ENCODE measurements around the gene CHIA. TPM values are rescaled to one million over a fixed set of nuclear protein-coding genes. Genes with fewer than 3 reads are reported as not detected.

Gene CHIA
- total and polyA plus RNA-seq, 5 donors from 2014 or later, result not detected

- Histone ChIP-seq H3K9me3 (ENCODE audit: control insufficient read depth in 2 of 2, low read length in 2 of 2) (no peaks in the 10 kb centered on the region), H3K36me3 (ENCODE audit: control insufficient read depth, insufficient read depth, low read length) (no peaks in the 10 kb centered on the region), H3K4me3 (ENCODE audit: low read depth, low read length) (no peak overlapping the region), H3K27me3 (ENCODE audit: control insufficient read depth, insufficient read depth, low read length) (peaks cover 36% of the 10 kb centered on the region), H3K27ac (ENCODE audit: insufficient read depth, low read length, poor library complexity, severe bottlenecking) (no peak overlapping the region), H3K4me1 (ENCODE audit: control insufficient read depth, insufficient read depth, low read length, poor library complexity, severe bottlenecking) (no peaks in the 10 kb centered on the region)
- ATAC-seq (ENCODE audit: low read depth in 2 of 2), result no peak
- peaks cover 70% of the 10 kb centered on the region for H3K27me3 Mint-ChIP-seq
- no peaks in the 10 kb centered on the region for H3K4me1 Mint-ChIP-seq
- H3K27ac Mint-ChIP-seq, result no peak overlapping the region
- no peak for DNase-seq
- no peak overlapping the region for H3K4me3 Mint-ChIP-seq
- peaks cover 0 to 5% (median 0%) of the 10 kb centered on the region in 7 donors for H3K9me3 Mint-ChIP-seq
- no peaks in the 10 kb centered on the region for H3K36me3 Mint-ChIP-seq
Measured at GRCh38 chr1:111369177-111369576, 78.5 kb downstream of the CHIA start.

- Histone ChIP-seq H3K36me3 (ENCODE audit: control insufficient read depth, insufficient read depth, low read length) (no peaks in the 10 kb centered on the region), H3K4me1 (ENCODE audit: control insufficient read depth, insufficient read depth, low read length, poor library complexity, severe bottlenecking) (no peaks in the 10 kb centered on the region), H3K27ac (ENCODE audit: insufficient read depth, low read length, poor library complexity, severe bottlenecking) (no peak overlapping the region), H3K9me3 (ENCODE audit: control insufficient read depth in 2 of 2, low read length in 2 of 2) (no peaks in the 10 kb centered on the region), H3K27me3 (ENCODE audit: control insufficient read depth, insufficient read depth, low read length) (peaks cover 36% of the 10 kb centered on the region), H3K4me3 (ENCODE audit: low read depth, low read length) (no peak overlapping the region)
- DNase-seq (no peak), ATAC-seq (ENCODE audit: low read depth in 2 of 2) (no peak)
- Mint-ChIP-seq H3K4me3 (no peak overlapping the region), H3K4me1 (no peaks in the 10 kb centered on the region), H3K27ac (no peak overlapping the region), H3K27me3 (peaks cover 70% of the 10 kb centered on the region), H3K9me3 (peaks cover 0 to 5% (median 0%) of the 10 kb centered on the region in 7 donors), H3K36me3 (no peaks in the 10 kb centered on the region)
Measured at GRCh38 chr1:111369645-111370044, 79.0 kb downstream of the CHIA start.

Other genes starting within 250 kb of the CHIA start
- 37.2 TPM for gene DRAM2, start 150.8 kb upstream of the CHIA start, total RNA-seq
- gene DRAM2, start 150.8 kb upstream of the CHIA start, polyA plus RNA-seq, result 100 to 1,000 TPM in 1 of 4 donors, 10 to 100 TPM in 3; 86.7 to 112 (median 95.9) TPM
- gene CEPT1, start 150.6 kb upstream of the CHIA start, total RNA-seq, result 22.6 TPM
- 10 to 100 TPM; 19.9 to 37.5 (median 27.7) TPM for gene CEPT1, start 150.6 kb upstream of the CHIA start, polyA plus RNA-seq
- gene DENND2D, start 90.2 kb upstream of the CHIA start, total RNA-seq, result 83.8 TPM
- gene DENND2D, start 90.2 kb upstream of the CHIA start, polyA plus RNA-seq, result 100 to 1,000 TPM in 3 of 4 donors, 10 to 100 TPM in 1; 85.6 to 196 (median 119) TPM
- gene CHI3L2, start 63.1 kb upstream of the CHIA start, total RNA-seq, result 5.0 TPM
- 10 to 100 TPM in 2 of 4 donors, 1 to 10 TPM in 2; 7.6 to 15.8 (median 12.5) TPM for gene CHI3L2, start 63.1 kb upstream of the CHIA start, polyA plus RNA-seq
- 6.7 TPM for gene OVGP1, start 136.9 kb downstream of the CHIA start, total RNA-seq
- gene OVGP1, start 136.9 kb downstream of the CHIA start, polyA plus RNA-seq, result under 1 TPM in 3 of 4 donors, not detected in 1; 0.21 to 0.47 (median 0.23) TPM
- gene WDR77, start 158.4 kb downstream of the CHIA start, total RNA-seq, result 15.7 TPM
- 10 to 100 TPM; 31.7 to 36.9 (median 34.7) TPM for gene WDR77, start 158.4 kb downstream of the CHIA start, polyA plus RNA-seq
- 85.1 TPM for gene ATP5PB, start 158.6 kb downstream of the CHIA start, total RNA-seq
- gene ATP5PB, start 158.6 kb downstream of the CHIA start, polyA plus RNA-seq, result 100 to 1,000 TPM; 431 to 569 (median 496) TPM
- gene C1orf162, start 183.1 kb downstream of the CHIA start, total RNA-seq, result 22.4 TPM
- 100 to 1,000 TPM in 1 of 4 donors, 10 to 100 TPM in 3; 45.4 to 111 (median 65.8) TPM for gene C1orf162, start 183.1 kb downstream of the CHIA start, polyA plus RNA-seq
- not detected for gene ADORA3, start 212.8 kb downstream of the CHIA start, total RNA-seq
- gene ADORA3, start 212.8 kb downstream of the CHIA start, polyA plus RNA-seq, result not detected
- gene TMIGD3, start 212.8 kb downstream of the CHIA start, total RNA-seq, result not detected
- gene TMIGD3, start 212.8 kb downstream of the CHIA start, polyA plus RNA-seq, result not detected